ENCODE measurements around the gene TNIK.

TNIK gene

DNA sequence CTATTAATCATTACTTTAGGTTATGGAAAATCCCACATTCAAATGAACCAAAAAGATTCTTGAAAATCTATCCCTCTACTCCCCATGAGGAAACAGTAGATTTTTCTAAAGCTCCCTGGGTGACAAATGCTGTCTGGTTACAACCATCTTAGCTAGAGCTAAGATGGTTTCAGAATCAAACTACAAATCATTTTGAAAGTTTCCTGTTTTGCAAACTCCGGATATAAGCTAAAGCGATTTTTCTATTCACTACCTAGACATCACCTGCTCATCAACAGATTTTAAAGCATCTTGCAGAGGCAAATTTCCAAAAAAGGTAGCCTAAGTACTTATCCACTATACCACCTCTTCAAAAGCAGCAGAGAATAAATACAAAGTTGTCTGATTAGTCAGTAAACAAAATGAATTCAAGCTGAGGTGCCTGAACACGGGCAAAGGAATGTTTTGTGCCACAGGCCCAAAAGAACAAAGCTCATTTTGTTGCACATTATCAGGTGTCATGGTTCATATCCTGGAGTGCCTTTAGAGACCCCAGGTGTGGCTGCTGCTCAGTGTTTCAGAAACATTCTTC, 204.9 kb downstream of the TNIK start:
- no peak for TF ChIP-seq ZNF274 (IDR thresholded peaks at IDR 0.05; ENCODE audit: low read depth, low read length)
- no peak for TF ChIP-seq SUZ12 (IDR thresholded peaks at IDR 0.05; ENCODE audit: extremely low read depth, insufficient read depth, insufficient read length)
- no peak overlapping the region for H3K4me3 ChIP-seq (ENCODE audit: insufficient read length, low read depth)
- no peaks in the 10 kb centered on the region for H3K4me1 ChIP-seq (ENCODE audit: insufficient read depth, insufficient read length)
- no peak for DNase-seq (ENCODE audit: low read depth, low spot score)
- no peak overlapping the region for H3K9ac ChIP-seq (ENCODE audit: insufficient read length, low read depth)
- no peaks in the 10 kb centered on the region for H3K9me3 ChIP-seq (ENCODE audit: insufficient read depth, low read length)
- no peaks in the 10 kb centered on the region for H3K27me3 ChIP-seq (ENCODE audit: insufficient read depth, insufficient read length)
- H3K36me3 ChIP-seq (ENCODE audit: insufficient read depth, insufficient read length, low read length): no peaks in the 10 kb centered on the region

DNA sequence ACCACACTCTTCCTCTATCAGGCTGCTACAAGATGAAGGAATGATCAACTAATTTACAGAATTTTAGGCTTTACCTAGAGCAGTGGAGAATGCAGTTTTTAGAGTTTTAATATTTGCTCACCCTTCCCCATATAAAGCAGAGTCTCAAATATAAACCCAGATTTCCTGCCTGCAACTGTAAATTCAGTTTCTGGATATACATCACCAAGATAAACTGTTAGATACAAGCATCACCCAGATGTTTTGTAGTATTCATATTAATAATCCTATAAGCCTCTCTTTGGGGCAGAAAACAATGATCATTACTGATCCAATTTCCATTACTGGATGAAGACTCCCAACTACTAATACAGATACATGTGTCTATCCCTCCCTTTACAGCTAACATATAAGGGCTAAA, 205.9 kb downstream of the TNIK start:
- H3K9me3 ChIP-seq (ENCODE audit: insufficient read depth, low read length): no peaks in the 10 kb centered on the region
- no peak overlapping the region for H3K9ac ChIP-seq (ENCODE audit: insufficient read length, low read depth)
- no peaks in the 10 kb centered on the region for H3K4me1 ChIP-seq (ENCODE audit: insufficient read depth, insufficient read length)
- no peak overlapping the region for H3K4me3 ChIP-seq (ENCODE audit: insufficient read length, low read depth)
- no peak for TF ChIP-seq SUZ12 (IDR thresholded peaks at IDR 0.05; ENCODE audit: extremely low read depth, insufficient read depth, insufficient read length)
- TF ChIP-seq YY1 (IDR thresholded peaks at IDR 0.05; ENCODE audit: insufficient read depth, insufficient read length): no peak
- no peak for TF ChIP-seq ZNF274 (IDR thresholded peaks at IDR 0.05; ENCODE audit: low read depth, low read length)
- no peak for DNase-seq (ENCODE audit: low read depth, low spot score)
- H3K36me3 ChIP-seq (ENCODE audit: insufficient read depth, insufficient read length, low read length): no peaks in the 10 kb centered on the region
- H3K27me3 ChIP-seq (ENCODE audit: insufficient read depth, insufficient read length): no peaks in the 10 kb centered on the region

DNA sequence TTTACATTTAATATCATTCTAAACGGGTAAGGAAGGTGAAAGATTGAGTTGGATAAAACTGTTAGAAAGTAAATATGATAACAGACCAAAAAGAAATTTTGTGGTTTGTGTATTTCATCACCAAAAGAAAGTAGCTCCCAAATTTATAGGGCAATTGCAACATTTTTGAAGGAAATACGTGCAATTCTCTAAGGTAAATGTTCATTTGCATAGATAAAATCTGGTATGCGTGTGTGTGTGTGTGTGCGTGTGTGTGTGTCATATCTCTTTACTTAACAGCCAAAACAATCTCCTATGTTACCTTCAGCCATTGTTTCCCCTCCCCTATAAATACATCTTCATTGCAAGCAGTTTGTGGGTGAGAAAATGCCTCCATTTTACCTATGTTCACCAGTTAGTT, 208.4 kb downstream of the TNIK start:
- no peaks in the 10 kb centered on the region for H3K27me3 ChIP-seq (ENCODE audit: insufficient read depth, insufficient read length)
- TF ChIP-seq ZNF274 (IDR thresholded peaks at IDR 0.05; ENCODE audit: low read depth, low read length) (no peak), YY1 (IDR thresholded peaks at IDR 0.05; ENCODE audit: insufficient read depth, insufficient read length) (no peak), SUZ12 (IDR thresholded peaks at IDR 0.05; ENCODE audit: extremely low read depth, insufficient read depth, insufficient read length) (no peak)
- no peak overlapping the region for H3K9ac ChIP-seq (ENCODE audit: insufficient read length, low read depth)
- no peaks in the 10 kb centered on the region for H3K4me1 ChIP-seq (ENCODE audit: insufficient read depth, insufficient read length)
- no peaks in the 10 kb centered on the region for H3K9me3 ChIP-seq (ENCODE audit: insufficient read depth, low read length)
- no peak for DNase-seq (ENCODE audit: low read depth, low spot score)
- H3K36me3 ChIP-seq (ENCODE audit: insufficient read depth, insufficient read length, low read length): no peaks in the 10 kb centered on the region
- no peak overlapping the region for H3K4me3 ChIP-seq (ENCODE audit: insufficient read length, low read depth)

DNA sequence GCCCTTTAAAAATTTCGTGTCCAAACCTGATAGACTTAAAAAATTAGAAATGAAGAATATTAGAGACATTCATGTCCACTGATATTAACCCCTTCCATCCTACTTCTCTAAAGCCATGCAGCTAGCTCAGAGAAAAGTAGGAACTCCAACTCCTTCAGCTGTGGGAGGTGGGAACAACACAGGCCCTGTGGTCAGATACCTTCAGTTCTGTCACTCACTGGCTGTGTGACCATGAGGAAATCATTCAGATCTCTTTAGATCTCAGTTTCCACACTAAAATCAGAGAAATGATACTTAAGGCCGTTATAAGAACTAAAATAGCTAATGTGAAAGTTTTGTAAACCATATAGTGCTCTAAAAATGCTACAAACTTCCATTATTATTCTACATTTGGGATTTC, 209.8 kb downstream of the TNIK start:
- no peaks in the 10 kb centered on the region for H3K9me3 ChIP-seq (ENCODE audit: insufficient read depth, low read length)
- H3K9ac ChIP-seq (ENCODE audit: insufficient read length, low read depth): no peak overlapping the region
- no peaks in the 10 kb centered on the region for H3K36me3 ChIP-seq (ENCODE audit: insufficient read depth, insufficient read length, low read length)
- no peak for TF ChIP-seq ZNF274 (IDR thresholded peaks at IDR 0.05; ENCODE audit: low read depth, low read length)
- TF ChIP-seq SUZ12 (IDR thresholded peaks at IDR 0.05; ENCODE audit: extremely low read depth, insufficient read depth, insufficient read length): no peak
- TF ChIP-seq YY1 (IDR thresholded peaks at IDR 0.05; ENCODE audit: insufficient read depth, insufficient read length): no peak
- no peak overlapping the region for H3K4me3 ChIP-seq (ENCODE audit: insufficient read length, low read depth)
- DNase-seq (ENCODE audit: low read depth, low spot score): no peak
- no peaks in the 10 kb centered on the region for H3K4me1 ChIP-seq (ENCODE audit: insufficient read depth, insufficient read length)
- no peaks in the 10 kb centered on the region for H3K27me3 ChIP-seq (ENCODE audit: insufficient read depth, insufficient read length)

DNA sequence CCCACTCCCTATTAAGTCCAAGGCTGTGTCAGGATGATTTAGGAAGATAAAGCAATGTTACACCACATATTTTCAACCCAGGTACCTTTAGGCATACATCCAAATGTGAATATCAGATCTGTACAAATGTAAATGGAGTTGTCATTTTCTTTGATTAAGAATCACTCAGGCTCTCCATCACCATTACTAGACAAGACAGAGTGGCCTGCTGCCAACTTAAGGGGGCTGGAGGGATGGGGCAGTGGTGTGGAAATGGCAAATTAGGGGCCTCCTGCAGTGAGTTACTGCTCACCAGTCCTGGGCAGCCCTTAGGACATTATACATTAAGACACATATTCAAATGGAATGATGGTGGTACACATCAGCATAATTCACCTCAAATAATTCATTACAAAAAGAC, 211.0 kb downstream of the TNIK start:
- Histone ChIP-seq H3K4me3 (ENCODE audit: insufficient read length, low read depth) (no peak overlapping the region), H3K36me3 (ENCODE audit: insufficient read depth, insufficient read length, low read length) (no peaks in the 10 kb centered on the region), H3K9me3 (ENCODE audit: insufficient read depth, low read length) (no peaks in the 10 kb centered on the region), H3K4me1 (ENCODE audit: insufficient read depth, insufficient read length) (no peaks in the 10 kb centered on the region), H3K27me3 (ENCODE audit: insufficient read depth, insufficient read length) (no peaks in the 10 kb centered on the region), H3K9ac (ENCODE audit: insufficient read length, low read depth) (no peak overlapping the region)
- no peak for DNase-seq (ENCODE audit: low read depth, low spot score)
- TF ChIP-seq SUZ12 (IDR thresholded peaks at IDR 0.05; ENCODE audit: extremely low read depth, insufficient read depth, insufficient read length): no peak
- TF ChIP-seq ZNF274 (IDR thresholded peaks at IDR 0.05; ENCODE audit: low read depth, low read length): no peak
- no peak for TF ChIP-seq YY1 (IDR thresholded peaks at IDR 0.05; ENCODE audit: insufficient read depth, insufficient read length)

DNA sequence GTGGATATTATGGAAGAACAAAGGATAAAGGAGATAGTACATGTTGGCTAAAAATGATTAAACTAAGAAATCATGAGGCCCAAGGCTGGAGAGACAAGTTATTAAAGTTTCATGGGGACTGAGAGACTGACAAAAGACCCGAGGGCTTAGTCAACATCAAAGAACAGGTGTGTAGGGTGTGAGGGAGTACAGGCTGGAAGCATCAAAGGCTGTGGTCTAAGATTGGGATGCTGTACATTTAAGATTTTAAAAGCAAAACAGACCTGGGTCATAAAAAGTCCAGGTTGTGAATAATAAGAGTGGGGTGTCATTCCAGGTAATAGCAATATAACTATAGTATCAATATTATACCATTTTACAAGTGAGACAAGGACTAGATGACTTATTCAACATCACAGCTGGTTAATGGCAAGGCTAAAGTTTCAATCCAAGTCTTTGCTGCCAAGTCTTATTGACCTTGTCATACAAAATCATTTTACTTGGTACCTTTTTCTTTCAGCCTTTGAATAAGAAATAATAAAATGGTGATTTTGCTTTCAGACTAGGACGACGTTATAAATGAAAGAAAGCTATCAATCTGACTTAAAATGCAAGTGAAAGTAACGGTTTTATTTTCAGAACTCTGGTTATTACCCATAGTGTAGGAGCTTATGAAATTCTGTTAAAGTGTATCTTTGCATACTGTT, 211.6 kb downstream of the TNIK start:
- TF ChIP-seq YY1 (IDR thresholded peaks at IDR 0.05; ENCODE audit: insufficient read depth, insufficient read length): no peak
- TF ChIP-seq ZNF274 (IDR thresholded peaks at IDR 0.05; ENCODE audit: low read depth, low read length): no peak
- TF ChIP-seq SUZ12 (IDR thresholded peaks at IDR 0.05; ENCODE audit: extremely low read depth, insufficient read depth, insufficient read length): no peak
- no peaks in the 10 kb centered on the region for H3K4me1 ChIP-seq (ENCODE audit: insufficient read depth, insufficient read length)

DNA sequence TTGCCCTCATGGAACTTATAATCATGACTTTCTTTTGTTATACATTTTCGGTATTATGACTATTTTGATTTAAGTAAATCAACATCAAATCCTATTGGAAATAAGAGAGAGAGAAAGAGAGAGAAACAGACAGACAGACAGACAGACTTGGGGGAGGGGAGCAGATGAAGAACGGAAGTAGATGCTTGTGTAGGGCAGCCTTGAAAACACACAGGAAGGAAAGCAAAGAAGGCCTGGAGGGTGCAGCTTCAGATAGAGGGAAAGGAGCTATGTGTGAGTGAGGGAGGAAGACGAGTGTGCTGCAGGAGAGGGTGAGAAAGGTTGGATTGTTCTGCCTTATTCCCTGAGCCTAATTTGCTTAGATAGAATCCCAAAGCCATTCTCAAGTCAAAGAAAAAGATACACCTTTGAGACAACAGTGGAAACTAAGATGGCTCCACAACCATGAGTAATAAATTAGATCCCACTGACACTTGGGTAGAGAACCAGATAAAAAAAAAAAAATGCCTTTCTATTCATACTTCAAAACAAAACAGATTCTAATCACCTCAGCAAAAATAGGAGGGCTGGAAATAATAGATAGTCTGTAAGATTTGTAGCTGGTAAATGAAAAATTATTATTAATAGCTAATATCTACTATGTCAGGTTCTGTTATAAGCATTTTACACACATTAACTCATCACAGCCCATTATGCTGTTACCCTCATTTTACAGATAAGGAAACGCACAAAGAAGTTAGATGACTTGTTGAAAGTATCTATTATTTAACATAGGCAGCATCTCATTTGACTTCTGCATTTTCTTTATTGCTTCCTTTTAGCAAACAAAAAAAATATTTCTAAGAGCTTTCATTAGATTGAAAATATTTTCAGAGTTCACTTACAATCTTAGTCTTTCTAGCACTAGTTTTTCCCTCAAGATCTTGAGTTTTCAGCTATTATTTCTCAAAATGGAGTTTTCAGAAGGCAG, 214.1 kb downstream of the TNIK start:
- Histone ChIP-seq H3K4me3 (ENCODE audit: insufficient read length, low read depth) (no peak overlapping the region), H3K36me3 (ENCODE audit: insufficient read depth, insufficient read length, low read length) (no peaks in the 10 kb centered on the region), H3K4me1 (ENCODE audit: insufficient read depth, insufficient read length) (no peaks in the 10 kb centered on the region), H3K27me3 (ENCODE audit: insufficient read depth, insufficient read length) (no peaks in the 10 kb centered on the region), H3K9me3 (ENCODE audit: insufficient read depth, low read length) (no peaks in the 10 kb centered on the region), H3K9ac (ENCODE audit: insufficient read length, low read depth) (no peak overlapping the region)
- TF ChIP-seq SUZ12 (IDR thresholded peaks at IDR 0.05; ENCODE audit: extremely low read depth, insufficient read depth, insufficient read length): no peak
- no peak for TF ChIP-seq ZNF274 (IDR thresholded peaks at IDR 0.05; ENCODE audit: low read depth, low read length)
- no peak for TF ChIP-seq YY1 (IDR thresholded peaks at IDR 0.05; ENCODE audit: insufficient read depth, insufficient read length)
- no peak for DNase-seq (ENCODE audit: low read depth, low spot score)

More for the DNA sequence above, 211.6 kb downstream of the TNIK start:
- Histone ChIP-seq H3K9ac (ENCODE audit: insufficient read length, low read depth) (no peak overlapping the region), H3K9me3 (ENCODE audit: insufficient read depth, low read length) (no peaks in the 10 kb centered on the region), H3K4me3 (ENCODE audit: insufficient read length, low read depth) (no peak overlapping the region), H3K27me3 (ENCODE audit: insufficient read depth, insufficient read length) (no peaks in the 10 kb centered on the region), H3K36me3 (ENCODE audit: insufficient read depth, insufficient read length, low read length) (no peaks in the 10 kb centered on the region)
- DNase-seq (ENCODE audit: low read depth, low spot score): no peak
